Raji (cell line): ENCODE data around the gene CYTH1.

Source experiments
- POLR2A ChIP-seq: IDR thresholded peaks from 2 replicates; pipeline ENCODE4 v1.6.1; 2011; ENCODE audit warnings: low read depth, low read length, control low read depth; ENCODE audit not compliant: insufficient read depth

Gene CYTH1

DNA sequence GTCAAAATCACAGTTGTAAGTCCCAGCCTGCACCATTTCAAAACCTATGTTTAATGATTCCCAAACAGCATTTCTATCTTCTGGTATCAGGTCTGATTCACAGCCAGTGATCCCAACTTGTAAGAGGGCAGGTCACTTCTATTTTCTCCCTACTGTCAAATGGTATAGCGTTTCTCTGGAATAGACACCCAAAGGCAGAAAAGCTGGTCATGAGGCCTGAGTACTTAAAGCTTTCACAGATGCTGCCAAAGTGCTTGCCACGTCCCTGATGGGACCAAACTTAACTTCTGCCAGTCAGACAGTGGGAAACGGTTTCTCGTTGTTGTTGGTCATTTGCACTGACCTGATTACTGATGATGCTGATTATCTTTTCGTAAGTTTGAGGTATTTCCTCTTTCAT is 43.4 kb downstream of the CYTH1 start:
- no peak for TF ChIP-seq POLR2A

DNA sequence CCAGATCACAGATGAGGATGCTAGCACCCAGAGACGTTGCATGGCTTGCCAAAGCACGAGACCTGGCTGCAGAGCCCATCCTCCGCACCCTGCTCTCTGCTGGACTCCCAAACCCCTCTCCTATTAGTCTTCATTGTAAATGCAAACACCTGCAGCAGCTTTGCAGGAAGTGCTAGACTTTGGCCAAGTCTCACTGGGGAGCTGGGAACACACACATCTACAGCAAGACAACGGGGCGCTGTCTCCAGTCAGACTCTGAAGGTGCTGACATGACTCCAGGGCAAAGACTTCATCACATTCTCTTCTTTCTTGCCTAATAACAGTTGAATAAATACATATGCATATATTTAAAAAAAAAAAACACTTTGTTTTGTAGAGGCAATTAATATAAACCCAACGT is 43.8 kb downstream of the CYTH1 start:
- TF ChIP-seq POLR2A = no peak

DNA sequence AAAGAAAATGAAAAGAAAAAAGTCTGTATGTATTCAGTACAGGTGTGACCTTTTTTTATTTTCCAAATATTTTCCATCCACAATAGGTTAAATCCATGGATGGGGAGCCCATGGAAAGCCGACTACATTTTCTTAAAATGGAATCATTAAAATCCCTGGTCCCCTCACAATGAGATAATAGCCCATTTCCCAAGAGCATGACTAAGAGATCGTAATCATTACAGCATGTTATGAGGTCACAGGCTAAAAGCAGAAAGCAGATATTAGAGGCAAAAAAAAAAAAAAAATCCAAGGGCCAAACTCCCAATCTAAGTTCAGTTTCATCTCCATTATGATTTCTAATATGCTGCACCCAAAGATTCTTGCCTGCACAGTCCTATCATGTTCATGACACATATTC is 44.7 kb downstream of the CYTH1 start:
- no peak for TF ChIP-seq POLR2A

DNA sequence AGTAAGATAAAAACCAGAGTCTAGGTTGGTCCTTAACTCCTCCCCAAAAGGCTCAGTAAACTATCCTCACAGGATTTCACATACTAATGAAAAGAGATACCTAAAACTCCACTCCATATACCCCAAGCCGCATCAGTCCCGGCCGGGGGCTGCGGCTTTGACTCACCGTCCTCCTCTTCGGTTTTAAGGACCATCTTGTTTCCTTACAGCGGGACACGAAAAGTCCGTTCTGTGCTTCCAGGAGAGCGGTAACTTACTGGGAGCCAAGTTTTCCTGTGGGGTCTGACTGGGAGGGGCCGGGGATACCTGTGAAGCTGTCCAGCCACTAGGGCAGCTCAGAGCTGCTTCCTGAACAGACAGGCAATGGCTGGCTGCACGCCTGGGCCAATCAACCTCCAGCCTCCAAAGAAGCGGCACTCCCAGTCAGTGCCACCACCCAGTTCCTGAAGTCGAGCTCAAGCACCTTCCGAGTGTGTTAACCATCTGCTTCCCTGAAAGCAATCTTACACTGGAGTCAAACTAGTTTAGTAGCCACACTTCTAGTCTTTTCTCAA is 45.5 kb downstream of the CYTH1 start:
- TF ChIP-seq POLR2A = peak; percentile 49

DNA sequence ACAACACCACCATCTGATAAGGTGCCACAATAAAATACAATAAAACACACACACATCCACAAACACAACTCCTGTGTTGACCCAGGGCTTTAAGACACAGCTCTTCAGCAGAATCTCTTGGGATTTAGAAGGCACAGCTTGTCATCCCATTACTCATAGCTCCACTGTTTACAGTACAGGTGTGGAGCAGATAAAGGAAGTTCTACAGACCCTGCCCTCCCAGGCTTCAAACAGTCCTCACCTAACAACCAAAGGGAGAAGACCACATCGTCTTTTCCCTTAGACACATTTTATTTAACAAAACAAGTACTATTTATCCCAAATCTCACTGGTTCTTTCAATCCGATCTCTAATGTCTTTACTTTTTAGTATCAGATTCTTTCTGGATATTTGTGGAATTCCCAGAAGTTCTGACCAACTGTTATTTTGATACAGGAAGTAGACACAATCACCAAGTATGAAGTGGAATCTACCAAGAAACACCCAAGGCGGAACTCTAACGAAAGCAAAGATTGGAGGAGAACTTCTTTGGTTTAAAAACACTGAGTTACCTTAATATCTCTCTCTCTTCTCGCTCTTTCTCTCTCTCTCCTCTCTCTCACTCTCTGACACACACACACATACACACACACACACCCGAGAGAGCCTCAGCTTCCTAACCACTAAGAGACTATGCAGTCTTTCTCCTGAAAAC is 46.1 kb downstream of the CYTH1 start:
- TF ChIP-seq POLR2A = 0 out of 2 replicates have a peak, but pooled peaks have one; percentile 28

DNA sequence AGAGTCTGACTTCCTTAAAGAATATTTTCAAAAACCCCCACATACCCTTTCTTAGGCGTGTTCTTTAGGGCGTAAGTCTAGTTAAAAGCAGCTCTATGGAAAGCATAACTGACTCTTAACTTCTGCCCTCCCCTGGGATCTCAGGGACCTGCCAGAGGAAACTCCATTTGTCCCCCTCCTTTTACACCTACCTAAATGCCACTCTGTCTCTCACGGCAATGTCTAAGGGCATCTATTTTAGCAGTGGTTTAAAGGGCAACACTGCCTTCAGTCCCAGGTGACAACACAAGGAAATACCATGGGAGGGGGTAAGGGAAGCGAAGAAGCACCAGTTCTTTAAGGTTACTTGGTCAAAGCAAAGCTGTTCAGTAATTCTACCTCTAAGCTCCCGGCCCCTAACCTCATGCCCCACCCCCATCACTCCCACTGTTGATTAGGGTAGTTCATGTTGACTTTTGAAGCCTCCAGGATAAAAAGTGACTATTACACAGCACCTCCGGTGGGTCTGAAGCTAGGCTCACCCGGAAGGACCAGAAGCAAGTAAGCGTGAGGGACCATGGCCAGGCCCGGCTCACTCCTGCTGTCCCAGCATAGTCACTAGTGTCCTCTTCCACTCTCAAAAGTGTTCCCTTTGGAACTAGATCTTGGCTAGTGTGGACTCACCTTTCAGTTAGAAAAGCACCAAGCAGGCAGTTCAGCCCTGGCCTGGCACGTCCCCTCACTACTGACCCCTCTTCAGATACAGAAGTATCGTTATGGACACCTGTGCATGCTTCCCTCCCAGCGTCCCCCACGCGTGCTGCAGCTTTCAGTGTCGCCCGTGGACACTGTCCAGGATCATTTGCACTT is 47.1 kb downstream of the CYTH1 start:
- no peak for TF ChIP-seq POLR2A

DNA sequence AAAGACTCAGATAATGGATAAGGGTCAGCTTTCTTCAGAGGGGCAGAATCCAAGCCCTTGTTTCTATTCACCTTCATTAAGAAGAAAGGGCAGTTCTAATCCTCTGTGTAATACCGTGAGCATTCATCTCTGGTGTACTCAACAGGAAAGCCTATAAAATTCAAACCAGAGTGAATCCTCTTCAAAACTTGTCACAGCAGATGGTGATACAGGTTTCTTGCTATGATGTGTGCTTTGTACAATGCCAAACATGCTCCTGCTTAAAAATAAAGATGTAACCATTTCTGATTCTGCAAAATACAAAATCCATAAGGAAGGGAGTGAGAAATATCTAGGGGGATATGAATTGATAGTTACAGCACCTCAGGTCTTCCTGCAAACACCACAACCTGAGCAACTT is 49.7 kb downstream of the CYTH1 start:
- no peak for TF ChIP-seq POLR2A

DNA sequence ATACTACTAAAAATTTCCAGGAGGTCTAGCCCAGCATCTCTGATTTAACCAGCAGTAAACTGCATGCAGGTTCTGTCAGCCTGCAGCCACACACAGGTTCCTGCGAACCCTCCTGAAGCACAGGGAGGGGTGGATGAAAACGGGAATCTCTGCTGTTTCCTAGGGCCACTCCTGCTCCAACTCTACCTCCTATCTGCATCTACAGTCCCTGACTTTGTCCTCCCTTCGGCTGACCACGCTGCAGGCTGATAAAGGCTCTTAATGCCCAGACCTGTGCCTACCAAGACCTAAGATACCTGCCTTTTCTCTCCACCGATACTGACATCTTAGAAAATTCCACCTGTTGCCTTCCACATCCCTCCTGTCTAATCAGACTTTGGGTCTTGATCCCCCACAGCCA is 50.2 kb downstream of the CYTH1 start:
- TF ChIP-seq POLR2A = no peak

DNA sequence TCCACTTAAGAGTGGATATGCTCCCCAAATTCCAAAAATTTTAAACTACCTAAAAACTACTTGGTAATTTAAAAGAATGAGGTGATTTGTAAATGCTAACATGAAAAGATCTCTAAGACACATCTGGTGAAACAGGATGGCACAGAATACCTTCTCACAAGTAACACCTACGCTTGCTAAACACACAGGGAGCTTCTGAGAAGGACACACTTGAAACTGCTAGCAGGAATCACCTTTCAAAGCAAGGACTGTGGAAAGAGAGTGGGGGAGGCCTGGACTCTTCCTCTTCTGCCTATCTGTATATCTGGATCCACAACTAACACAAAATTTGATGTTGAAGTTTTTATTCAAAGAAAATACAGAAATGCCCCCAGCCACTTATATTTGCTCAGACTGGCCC is 52.4 kb downstream of the CYTH1 start:
- no peak for TF ChIP-seq POLR2A

DNA sequence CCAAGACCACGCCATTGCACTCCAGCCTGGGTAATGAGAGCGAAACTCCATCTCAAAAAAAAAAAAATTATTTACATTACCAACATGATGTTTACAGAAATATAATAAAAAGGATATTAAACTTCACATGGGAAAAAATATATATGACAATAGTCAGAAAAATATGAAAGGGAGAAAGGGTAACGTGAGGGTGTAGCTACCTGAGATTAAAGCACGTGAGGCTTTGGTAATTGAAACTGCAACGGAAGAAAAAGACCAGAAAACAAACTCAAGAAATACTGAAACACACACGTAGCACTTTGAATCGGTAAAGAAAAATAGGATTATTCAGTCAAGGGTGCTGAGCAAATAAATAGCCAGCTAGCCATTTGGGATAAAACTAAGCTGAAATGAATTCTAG is 53.6 kb downstream of the CYTH1 start:
- TF ChIP-seq POLR2A = no peak

DNA sequence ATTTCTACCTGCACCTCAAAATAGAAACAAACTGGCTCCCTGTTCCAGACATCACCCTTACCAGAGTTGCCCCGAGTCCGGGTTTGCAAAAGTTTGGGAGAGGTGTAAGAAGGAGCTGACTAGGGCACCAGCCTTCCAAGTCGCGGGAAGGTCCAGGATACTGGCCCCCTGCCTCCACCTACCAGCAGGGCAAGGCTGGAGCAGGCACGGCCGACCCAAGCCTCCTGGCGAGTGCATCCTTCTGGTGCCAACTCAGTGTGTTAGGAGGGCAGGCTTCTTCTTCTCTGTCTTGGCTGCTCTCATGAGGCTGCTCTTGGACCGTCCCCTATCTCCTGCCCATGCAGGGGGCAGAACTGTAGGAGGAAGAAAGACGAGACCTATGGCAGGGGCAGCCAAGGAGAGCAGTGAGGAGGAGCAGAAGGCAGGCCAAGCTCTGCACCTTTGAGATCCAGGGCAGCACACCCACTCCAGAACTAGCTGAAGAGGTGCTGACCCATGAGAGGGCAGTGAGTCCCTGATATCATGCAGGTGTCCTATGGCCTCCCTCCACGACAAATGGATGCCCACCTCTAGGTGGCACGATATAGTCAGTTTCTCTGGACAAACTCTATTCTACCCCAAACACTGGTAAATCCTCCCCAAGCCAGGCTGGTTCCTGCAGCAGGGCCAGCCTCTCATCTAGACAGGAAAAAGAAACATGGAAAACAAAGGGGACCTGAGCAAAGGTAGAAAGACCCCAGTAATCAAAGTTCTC is 54.4 kb downstream of the CYTH1 start:
- no peak for TF ChIP-seq POLR2A

DNA sequence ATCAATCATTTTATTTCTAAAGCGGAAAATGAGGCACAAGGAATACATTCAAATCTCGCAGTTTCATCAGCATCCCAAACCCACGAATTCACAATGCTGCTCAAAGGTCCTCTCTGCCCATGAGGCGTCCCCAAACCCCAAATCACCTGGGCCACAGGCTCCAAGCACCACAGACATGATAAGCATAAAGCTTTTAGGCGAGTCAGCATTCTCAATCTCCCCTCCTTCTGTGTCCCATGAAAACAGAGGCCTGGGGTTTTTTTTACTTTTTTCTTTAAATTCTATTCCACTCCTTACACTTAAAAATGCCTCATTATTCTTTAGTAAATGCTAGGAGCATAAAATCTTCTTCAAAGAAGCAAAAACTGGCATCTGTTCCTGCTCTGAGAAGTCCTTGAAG is 55.0 kb downstream of the CYTH1 start:
- no peak for TF ChIP-seq POLR2A

DNA sequence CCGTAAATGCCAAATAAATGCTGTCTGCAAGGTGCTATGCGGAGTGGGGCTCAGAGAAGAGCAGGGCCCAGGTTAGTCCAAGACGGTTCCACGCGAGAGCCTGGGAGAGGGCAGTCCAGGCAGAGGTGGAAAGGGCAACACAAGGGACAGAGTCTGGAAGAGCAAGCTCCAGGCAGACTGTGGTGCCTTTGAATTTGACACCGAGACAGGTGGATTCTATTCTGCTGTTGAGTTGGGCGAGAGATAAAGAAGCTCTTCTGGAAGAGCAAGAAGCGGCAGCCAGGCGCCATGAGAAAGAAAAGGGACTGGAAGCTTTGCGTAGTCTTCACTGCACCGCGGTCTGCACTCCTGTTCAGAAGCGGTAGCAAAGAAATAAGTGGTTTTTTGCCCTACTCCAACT is 55.6 kb downstream of the CYTH1 start:
- no peak for TF ChIP-seq POLR2A

DNA sequence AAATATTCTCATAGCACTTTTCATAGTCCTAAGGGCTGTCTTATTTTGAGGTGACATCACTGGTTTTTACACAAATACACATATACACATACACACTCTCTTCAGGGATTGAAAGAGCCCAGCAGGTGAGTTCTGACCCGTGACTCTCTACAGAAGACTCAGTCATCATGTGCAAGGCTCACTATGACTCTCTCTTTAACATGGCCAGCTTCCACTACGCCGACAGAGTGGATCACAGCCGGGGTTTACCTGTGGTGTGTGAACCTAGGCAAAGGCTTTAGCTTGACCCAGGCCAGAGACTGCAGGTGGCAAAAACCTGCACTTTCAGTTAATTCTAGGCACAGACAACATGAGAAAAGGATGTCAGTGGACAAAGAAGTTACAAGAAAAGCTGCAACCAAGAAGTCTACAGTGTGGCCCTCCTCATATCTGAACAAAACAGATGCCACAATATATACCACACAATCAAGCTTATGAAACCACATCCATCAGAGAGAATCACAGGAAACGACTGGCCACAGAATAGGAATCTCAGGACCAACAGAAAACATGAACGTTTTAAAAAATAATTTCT is 56.5 kb downstream of the CYTH1 start:
- no peak for TF ChIP-seq POLR2A

DNA sequence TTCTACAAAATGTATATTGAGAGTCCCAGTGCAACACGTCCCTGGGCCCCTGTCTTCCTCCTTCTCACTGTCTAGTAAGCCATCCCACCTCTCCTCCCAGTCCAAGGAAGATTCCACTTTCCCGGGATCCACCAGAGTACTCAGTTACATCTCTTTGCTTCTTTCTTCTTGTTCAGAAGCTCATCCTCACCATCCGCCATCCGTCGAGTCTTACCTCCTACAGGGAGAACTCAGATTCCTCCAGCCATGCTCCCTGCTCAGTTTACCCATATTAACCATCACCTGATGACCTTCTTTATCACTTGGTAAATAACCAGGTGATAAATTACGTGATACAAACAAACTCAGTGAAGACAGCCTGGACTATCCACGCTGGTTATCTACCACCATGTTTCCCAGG is 57.1 kb downstream of the CYTH1 start:
- no peak for TF ChIP-seq POLR2A
